SK-N-SH treated with all-trans-retinoic acid at 6 μM for 48 hours (cell line): ENCODE data around the gene TNS1.

Experiments used
- ARNTL ChIP-seq: fragments of 450-650 bp; formaldehyde crosslinking; IDR thresholded peaks from 2 replicates; pipeline ENCODE4 v1.5.0; 2020; ENCODE audit warnings: low read depth, mild to moderate bottlenecking, moderate library complexity, borderline replicate concordance
- BACH2 ChIP-seq: fragments of 250-450 bp; sonication (Bioruptor Pico); IDR thresholded peaks from 2 replicates; pipeline ENCODE4 v1.9.0; 2021; ENCODE audit warnings: mild to moderate bottlenecking, borderline replicate concordance
- CSDC2 ChIP-seq: fragments of 250-450 bp; sonication (Bioruptor Pico); IDR thresholded peaks from 2 replicates; pipeline ENCODE4 v1.5.0; 2020; ENCODE audit warnings: mild to moderate bottlenecking, moderate library complexity
- ESRRG ChIP-seq: fragments of 250-450 bp; sonication (Bioruptor Pico); IDR thresholded peaks from 2 replicates; pipeline ENCODE4 v1.6.1; 2021; ENCODE audit warnings: mild to moderate bottlenecking
- ZC3H10 ChIP-seq: fragments of 250-450 bp; sonication (Bioruptor Pico); IDR thresholded peaks from 2 replicates; pipeline ENCODE4 v1.5.1; 2021; ENCODE audit warnings: mild to moderate bottlenecking, moderate library complexity
- ZNF8 ChIP-seq: fragments of 450-650 bp; formaldehyde crosslinking; IDR thresholded peaks from 2 replicates; pipeline ENCODE4 v1.5.0; 2020; ENCODE audit warnings: mild to moderate bottlenecking, moderate library complexity
- TF ChIP-seq, protein P1 (sequence below): fragments of 250-450 bp; sonication (Bioruptor Pico); IDR thresholded peaks from 2 replicates; pipeline ENCODE4 v1.5.0; 2020; ENCODE audit warnings: mild to moderate bottlenecking, moderate library complexity

DNA sequence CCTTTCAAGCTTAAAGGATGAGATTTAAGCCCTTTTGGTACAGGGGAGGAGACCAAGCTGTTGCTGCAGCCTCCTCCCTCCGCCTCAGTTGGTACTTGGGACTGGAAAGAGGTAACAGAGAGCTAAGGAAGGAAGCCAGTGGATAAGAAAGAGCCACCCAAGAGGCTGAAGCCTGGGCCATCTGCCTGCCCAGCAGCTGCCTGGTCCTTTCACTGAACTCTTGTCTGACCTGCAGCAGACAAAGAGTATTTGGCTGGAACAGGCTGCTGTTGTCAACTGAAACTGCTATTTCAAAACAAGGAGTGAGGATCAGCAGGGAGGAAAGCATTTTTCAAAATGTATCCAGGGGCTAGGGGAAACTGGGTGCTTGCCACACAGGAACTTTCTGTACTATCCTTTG is 30.3 kb downstream of the TNS1 start:
- TF ChIP-seq, protein P1, sequence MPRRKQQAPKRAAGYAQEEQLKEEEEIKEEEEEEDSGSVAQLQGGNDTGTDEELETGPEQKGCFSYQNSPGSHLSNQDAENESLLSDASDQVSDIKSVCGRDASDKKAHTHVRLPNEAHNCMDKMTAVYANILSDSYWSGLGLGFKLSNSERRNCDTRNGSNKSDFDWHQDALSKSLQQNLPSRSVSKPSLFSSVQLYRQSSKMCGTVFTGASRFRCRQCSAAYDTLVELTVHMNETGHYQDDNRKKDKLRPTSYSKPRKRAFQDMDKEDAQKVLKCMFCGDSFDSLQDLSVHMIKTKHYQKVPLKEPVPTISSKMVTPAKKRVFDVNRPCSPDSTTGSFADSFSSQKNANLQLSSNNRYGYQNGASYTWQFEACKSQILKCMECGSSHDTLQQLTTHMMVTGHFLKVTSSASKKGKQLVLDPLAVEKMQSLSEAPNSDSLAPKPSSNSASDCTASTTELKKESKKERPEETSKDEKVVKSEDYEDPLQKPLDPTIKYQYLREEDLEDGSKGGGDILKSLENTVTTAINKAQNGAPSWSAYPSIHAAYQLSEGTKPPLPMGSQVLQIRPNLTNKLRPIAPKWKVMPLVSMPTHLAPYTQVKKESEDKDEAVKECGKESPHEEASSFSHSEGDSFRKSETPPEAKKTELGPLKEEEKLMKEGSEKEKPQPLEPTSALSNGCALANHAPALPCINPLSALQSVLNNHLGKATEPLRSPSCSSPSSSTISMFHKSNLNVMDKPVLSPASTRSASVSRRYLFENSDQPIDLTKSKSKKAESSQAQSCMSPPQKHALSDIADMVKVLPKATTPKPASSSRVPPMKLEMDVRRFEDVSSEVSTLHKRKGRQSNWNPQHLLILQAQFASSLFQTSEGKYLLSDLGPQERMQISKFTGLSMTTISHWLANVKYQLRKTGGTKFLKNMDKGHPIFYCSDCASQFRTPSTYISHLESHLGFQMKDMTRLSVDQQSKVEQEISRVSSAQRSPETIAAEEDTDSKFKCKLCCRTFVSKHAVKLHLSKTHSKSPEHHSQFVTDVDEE, result no peak
- TF ChIP-seq ESRRG (CRISPR knock-in tag) (no peak), ARNTL (no peak), ZC3H10 (no peak), ZNF8 (CRISPR knock-in tag) (no peak), CSDC2 (CRISPR knock-in tag) (no peak), BACH2 (CRISPR knock-in tag) (no peak)
